Measurements from ENCODE around the gene TMEM213. TPM values are rescaled to one million over a fixed set of nuclear protein-coding genes. Genes with fewer than 3 reads are reported as not detected.

The TMEM213 gene
- total RNA-seq, 1 donor from 2014 or later: not detected

DNA sequence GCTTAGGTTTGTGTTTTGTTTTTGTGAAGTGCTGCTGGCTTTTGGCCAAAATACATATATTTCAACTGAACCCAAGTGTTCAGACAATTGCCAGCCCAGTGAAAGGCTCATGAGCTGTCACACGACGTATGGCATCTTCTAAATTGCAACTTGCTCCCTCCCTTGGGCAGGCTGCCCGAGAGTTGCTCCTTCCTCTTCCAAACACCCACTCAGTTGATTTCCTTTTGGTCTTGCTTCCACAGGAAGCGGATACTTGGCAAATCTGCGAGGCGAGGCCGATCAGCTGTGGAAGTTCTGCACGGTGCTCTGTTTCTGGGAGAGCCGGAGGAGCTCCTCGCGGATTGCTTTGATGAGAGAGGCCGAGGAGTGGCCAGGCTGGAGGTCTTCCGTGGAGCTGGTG is 39.8 kb downstream of the TMEM213 start:
- H3K27ac Mint-ChIP-seq: no peak overlapping the region
- no peak overlapping the region for H3K4me2 ChIP-seq
- no peaks in the 10 kb centered on the region for H3K4me1 ChIP-seq
- H3K36me3 Mint-ChIP-seq: peaks cover 43% of the 10 kb centered on the region
- H3K9me3 ChIP-seq (ENCODE audit: low read depth): no peaks in the 10 kb centered on the region
- H2AFZ ChIP-seq (replicated peaks): no peak overlapping the region
- H3K9ac ChIP-seq: no peak overlapping the region
- no peak for DNase-seq (ENCODE audit: low spot score)
- no peaks in the 10 kb centered on the region for H3F3A ChIP-seq (ENCODE audit: low read depth)
- no peaks in the 10 kb centered on the region for H3K36me3 ChIP-seq
- H3K79me2 ChIP-seq (ENCODE audit: low read depth): no peaks in the 10 kb centered on the region
- H4K20me1 ChIP-seq (ENCODE audit: low read depth): no peaks in the 10 kb centered on the region
- H3K4me3 ChIP-seq: no peak overlapping the region
- H3K9me3 Mint-ChIP-seq: no peaks in the 10 kb centered on the region
- no peaks in the 10 kb centered on the region for H3K4me1 Mint-ChIP-seq
- no peaks in the 10 kb centered on the region for H3K27me3 ChIP-seq
- H3K27ac ChIP-seq: no peak overlapping the region
- TF ChIP-seq, protein P1, sequence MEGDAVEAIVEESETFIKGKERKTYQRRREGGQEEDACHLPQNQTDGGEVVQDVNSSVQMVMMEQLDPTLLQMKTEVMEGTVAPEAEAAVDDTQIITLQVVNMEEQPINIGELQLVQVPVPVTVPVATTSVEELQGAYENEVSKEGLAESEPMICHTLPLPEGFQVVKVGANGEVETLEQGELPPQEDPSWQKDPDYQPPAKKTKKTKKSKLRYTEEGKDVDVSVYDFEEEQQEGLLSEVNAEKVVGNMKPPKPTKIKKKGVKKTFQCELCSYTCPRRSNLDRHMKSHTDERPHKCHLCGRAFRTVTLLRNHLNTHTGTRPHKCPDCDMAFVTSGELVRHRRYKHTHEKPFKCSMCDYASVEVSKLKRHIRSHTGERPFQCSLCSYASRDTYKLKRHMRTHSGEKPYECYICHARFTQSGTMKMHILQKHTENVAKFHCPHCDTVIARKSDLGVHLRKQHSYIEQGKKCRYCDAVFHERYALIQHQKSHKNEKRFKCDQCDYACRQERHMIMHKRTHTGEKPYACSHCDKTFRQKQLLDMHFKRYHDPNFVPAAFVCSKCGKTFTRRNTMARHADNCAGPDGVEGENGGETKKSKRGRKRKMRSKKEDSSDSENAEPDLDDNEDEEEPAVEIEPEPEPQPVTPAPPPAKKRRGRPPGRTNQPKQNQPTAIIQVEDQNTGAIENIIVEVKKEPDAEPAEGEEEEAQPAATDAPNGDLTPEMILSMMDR (IDR thresholded peaks at IDR 0.05): no peak
- TF ChIP-seq EZH2phosphoT487 (IDR thresholded peaks at IDR 0.05): no peak
- no peak for TF ChIP-seq EZH2 (IDR thresholded peaks at IDR 0.05)
- no peaks in the 10 kb centered on the region for H3K27me3 Mint-ChIP-seq (ENCODE audit: insufficient read depth, low read depth)
- H3K4me3 Mint-ChIP-seq: no peak overlapping the region

DNA sequence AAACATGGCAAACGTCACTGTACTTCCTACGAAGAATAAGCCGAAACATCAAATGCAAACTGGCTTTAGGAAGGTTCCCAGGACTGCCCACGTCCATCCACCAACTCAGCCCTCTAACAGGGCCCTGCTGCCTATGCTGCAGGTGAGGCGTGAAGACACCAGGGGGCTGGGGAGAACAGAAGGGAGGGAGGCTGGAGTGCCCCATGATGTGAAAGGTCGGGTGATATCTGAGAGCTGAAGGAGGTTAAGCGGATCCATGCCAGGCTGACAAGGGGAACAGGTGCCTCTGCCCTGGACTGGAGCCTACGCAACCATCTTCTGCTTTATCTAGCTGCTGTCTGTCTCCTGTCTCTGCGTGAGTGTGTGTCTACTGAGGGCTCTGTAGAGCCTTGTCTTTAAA is 40.4 kb downstream of the TMEM213 start:
- H3K27me3 Mint-ChIP-seq (ENCODE audit: insufficient read depth, low read depth): no peaks in the 10 kb centered on the region
- DNase-seq (ENCODE audit: low spot score): no peak
- no peak overlapping the region for H3K9ac ChIP-seq
- H3K36me3 Mint-ChIP-seq: peaks cover 40% of the 10 kb centered on the region
- no peak overlapping the region for H3K27ac ChIP-seq
- no peaks in the 10 kb centered on the region for H3K9me3 ChIP-seq (ENCODE audit: low read depth)
- no peaks in the 10 kb centered on the region for H3K4me1 ChIP-seq
- no peaks in the 10 kb centered on the region for H3K4me1 Mint-ChIP-seq
- no peak overlapping the region for H3K4me2 ChIP-seq
- H4K20me1 ChIP-seq (ENCODE audit: low read depth): no peaks in the 10 kb centered on the region
- H3K27me3 ChIP-seq: no peaks in the 10 kb centered on the region
- no peak overlapping the region for H2AFZ ChIP-seq (replicated peaks)
- H3K36me3 ChIP-seq: peaks cover 2% of the 10 kb centered on the region
- no peak overlapping the region for H3K27ac Mint-ChIP-seq
- no peaks in the 10 kb centered on the region for H3F3A ChIP-seq (ENCODE audit: low read depth)
- no peak overlapping the region for H3K4me3 Mint-ChIP-seq
- TF ChIP-seq, protein P1 (IDR thresholded peaks at IDR 0.05): no peak
- TF ChIP-seq EZH2 (IDR thresholded peaks at IDR 0.05) (no peak), EZH2phosphoT487 (IDR thresholded peaks at IDR 0.05) (no peak)
- no peaks in the 10 kb centered on the region for H3K9me3 Mint-ChIP-seq
- H3K79me2 ChIP-seq (ENCODE audit: low read depth): no peaks in the 10 kb centered on the region
- H3K4me3 ChIP-seq: no peak overlapping the region

DNA sequence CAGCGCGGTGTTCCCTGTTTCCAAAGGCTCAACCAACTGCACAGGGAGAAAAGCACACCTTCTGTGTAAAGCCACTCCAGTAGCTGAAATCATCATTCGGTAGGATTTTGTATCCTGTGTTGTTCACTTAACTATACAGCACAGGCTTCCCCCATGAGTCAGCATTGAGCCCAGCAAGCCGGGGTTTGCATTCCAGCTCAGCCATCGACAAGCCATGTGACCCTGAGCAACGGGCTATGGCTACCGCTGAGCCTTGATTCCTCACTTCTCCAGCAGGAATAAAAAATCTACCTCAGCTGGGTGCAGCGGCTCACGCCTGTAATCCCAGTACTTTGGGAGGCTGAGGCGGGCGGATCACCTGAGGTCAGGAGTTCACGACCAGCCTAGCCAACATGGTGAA is 44.3 kb downstream of the TMEM213 start:
- Histone ChIP-seq H3K9ac (no peak overlapping the region), H3K79me2 (ENCODE audit: low read depth) (no peaks in the 10 kb centered on the region), H3F3A (ENCODE audit: low read depth) (no peaks in the 10 kb centered on the region), H3K36me3 (peaks cover 10% of the 10 kb centered on the region), H2AFZ (replicated peaks) (no peak overlapping the region), H3K4me1 (no peaks in the 10 kb centered on the region), H3K27ac (no peak overlapping the region), H3K4me3 (no peak overlapping the region), H3K9me3 (ENCODE audit: low read depth) (no peaks in the 10 kb centered on the region), H4K20me1 (ENCODE audit: low read depth) (no peaks in the 10 kb centered on the region), H3K27me3 (no peaks in the 10 kb centered on the region), H3K4me2 (no peak overlapping the region)
- H3K27ac Mint-ChIP-seq: no peak overlapping the region
- H3K4me3 Mint-ChIP-seq: no peak overlapping the region
- DNase-seq (ENCODE audit: low spot score): peak; percentile 31
- TF ChIP-seq EZH2 (IDR thresholded peaks at IDR 0.05) (no peak), EZH2phosphoT487 (IDR thresholded peaks at IDR 0.05) (no peak)
- TF ChIP-seq, protein P1 (IDR thresholded peaks at IDR 0.05): no peak
- peaks cover 38% of the 10 kb centered on the region for H3K36me3 Mint-ChIP-seq
- no peaks in the 10 kb centered on the region for H3K4me1 Mint-ChIP-seq
- H3K9me3 Mint-ChIP-seq: no peaks in the 10 kb centered on the region
- no peaks in the 10 kb centered on the region for H3K27me3 Mint-ChIP-seq (ENCODE audit: insufficient read depth, low read depth)

All from neural progenitor cell (in vitro differentiated cells).